ENCODE data around the gene HTT.

DNA sequence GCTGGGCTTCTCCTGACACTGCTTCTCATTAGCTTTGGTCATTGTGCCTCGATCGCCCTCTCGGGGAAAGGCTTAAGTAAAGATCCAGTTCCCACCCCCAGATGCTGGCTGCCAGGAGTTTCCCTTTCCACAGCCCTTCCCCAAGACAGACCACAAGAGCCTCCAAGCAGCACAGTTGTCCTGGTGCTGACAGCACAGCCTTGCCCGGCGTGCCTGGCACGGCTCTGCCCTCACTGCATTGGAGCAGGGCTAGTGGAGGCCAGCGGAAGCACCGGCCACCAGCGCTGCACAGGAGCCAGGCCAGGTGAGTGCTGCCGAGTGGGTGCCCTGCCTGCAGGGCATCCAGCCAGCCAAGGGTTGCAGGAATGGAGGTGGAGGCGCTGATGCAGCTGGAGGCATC is 164.8 kb downstream of the HTT start:
- TF ChIP-seq MXI1 (IDR thresholded peaks at IDR 0.05; ENCODE audit: low read depth, low read length) (no peak), POLR2AphosphoS5 (IDR thresholded peaks at IDR 0.05; ENCODE audit: low read length) (no peak)

Data from GM12878 (cell line).